SK-N-MC (cell line): ENCODE measurements around the gene CAMK1G.

Experiments used
- DNase-seq: peaks from one replicate; pipeline ENCODE4 v3.0.0-alpha.2; 2011; ENCODE audit warnings: low read depth, low spot score
- H3K27ac ChIP-seq: fragments of 200-600 bp; sonication (generic); 2 replicates; pipeline ENCODE4 v1.5.1; 2016; ENCODE audit warnings: mixed run types
- H3K36me3 ChIP-seq: fragments of 200-600 bp; sonication (generic); 2 replicates; pipeline ENCODE4 v1.6.1; 2017; ENCODE audit warnings: antibody characterized with exemption, low read length, mixed read lengths; ENCODE audit not compliant: insufficient read depth
- H3K4me3 ChIP-seq: fragments of 200-600 bp; sonication (generic); 2 replicates; pipeline ENCODE4 v1.5.1; 2016
- H3K9ac ChIP-seq: fragments of 200-600 bp; sonication (generic); 2 replicates; pipeline ENCODE4 v1.8.0; 2017; ENCODE audit warnings: mixed run types, mixed read lengths; ENCODE audit not compliant: insufficient read length
- H3K9me3 ChIP-seq: fragments of 200-600 bp; sonication (generic); 2 replicates; pipeline ENCODE4 v1.6.1; 2017; ENCODE audit warnings: low read depth, mild to moderate bottlenecking, antibody characterized with exemption, low read length, moderate library complexity, mixed read lengths
- EZH2 ChIP-seq: fragments of 200-600 bp; sonication (generic); IDR thresholded peaks from one replicate; pipeline ENCODE4 v1.6.1; 2017; ENCODE audit warnings: antibody characterized with exemption
- FOXP2 ChIP-seq: optimal IDR thresholded peaks from 2 replicates; pipeline ENCODE3; 2011; ENCODE audit warnings: mild to moderate bottlenecking, moderate library complexity; ENCODE audit not compliant: insufficient read depth; ENCODE audit errors: extremely low read length, control extremely low read depth
- POLR2AphosphoS5 ChIP-seq: IDR thresholded peaks from 2 replicates; pipeline ENCODE4 v1.6.1; 2012; ENCODE audit warnings: mild to moderate bottlenecking, low read depth, low read length, borderline replicate concordance

The CAMK1G gene

DNA sequence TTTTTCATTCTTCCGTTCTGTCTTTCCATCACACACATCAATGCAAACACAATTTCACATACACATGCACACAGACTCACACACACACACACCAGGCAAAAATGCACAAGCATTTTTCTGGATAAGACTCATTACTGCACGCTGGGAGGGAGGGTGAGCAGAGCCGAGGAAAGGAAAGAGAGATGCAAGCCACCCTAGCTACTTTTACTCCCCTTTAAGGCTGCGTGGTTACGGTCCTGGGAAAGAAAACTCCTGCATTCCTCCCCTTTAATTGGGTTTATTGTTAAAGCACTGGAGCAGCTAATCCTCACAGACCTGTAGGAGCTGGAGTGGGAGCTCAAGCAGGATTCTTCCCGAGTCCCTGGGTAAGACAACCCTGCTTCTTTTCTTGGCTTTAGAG is at the start of gene CAMK1G:
Gene CAMK1G (plus strand): TSS at position 307 of the 400 bp plus-strand sequence. CDS start 11,270 bp downstream, outside the sequence.
- H3K27ac ChIP-seq, result no peak within 1 kb of the TSS
- no peak within 1 kb of the TSS for H3K9ac ChIP-seq
- H3K9me3 ChIP-seq, result no peaks in the 10 kb centered on the region
- H3K4me3 ChIP-seq, result peak within 1 kb of the TSS; percentile 42
- DNase-seq, result no peak
- no peak for TF ChIP-seq POLR2AphosphoS5
- no peak for TF ChIP-seq FOXP2
- TF ChIP-seq EZH2, result no peak
- no peaks in the 10 kb centered on the region for H3K36me3 ChIP-seq

GRCh38 chr1:209534496-209535250 is 48.8 kb upstream of the CAMK1G start:
- Histone ChIP-seq H3K4me3 (no peak overlapping the region), H3K9ac (no peak overlapping the region)
- TF ChIP-seq FOXP2 (no peak), POLR2AphosphoS5 (no peak), EZH2 (no peak)

GRCh38 chr1:209536843-209537242 is 46.7 kb upstream of the CAMK1G start:
- no peak for TF ChIP-seq EZH2
- no peak for TF ChIP-seq POLR2AphosphoS5
- no peak for TF ChIP-seq FOXP2
- no peak for DNase-seq

More at GRCh38 chr1:209534496-209535250, 48.8 kb upstream of the CAMK1G start:
- H3K36me3 ChIP-seq, result no peaks in the 10 kb centered on the region
- DNase-seq, result no peak
- H3K27ac ChIP-seq, result no peak overlapping the region
- no peaks in the 10 kb centered on the region for H3K9me3 ChIP-seq

DNA sequence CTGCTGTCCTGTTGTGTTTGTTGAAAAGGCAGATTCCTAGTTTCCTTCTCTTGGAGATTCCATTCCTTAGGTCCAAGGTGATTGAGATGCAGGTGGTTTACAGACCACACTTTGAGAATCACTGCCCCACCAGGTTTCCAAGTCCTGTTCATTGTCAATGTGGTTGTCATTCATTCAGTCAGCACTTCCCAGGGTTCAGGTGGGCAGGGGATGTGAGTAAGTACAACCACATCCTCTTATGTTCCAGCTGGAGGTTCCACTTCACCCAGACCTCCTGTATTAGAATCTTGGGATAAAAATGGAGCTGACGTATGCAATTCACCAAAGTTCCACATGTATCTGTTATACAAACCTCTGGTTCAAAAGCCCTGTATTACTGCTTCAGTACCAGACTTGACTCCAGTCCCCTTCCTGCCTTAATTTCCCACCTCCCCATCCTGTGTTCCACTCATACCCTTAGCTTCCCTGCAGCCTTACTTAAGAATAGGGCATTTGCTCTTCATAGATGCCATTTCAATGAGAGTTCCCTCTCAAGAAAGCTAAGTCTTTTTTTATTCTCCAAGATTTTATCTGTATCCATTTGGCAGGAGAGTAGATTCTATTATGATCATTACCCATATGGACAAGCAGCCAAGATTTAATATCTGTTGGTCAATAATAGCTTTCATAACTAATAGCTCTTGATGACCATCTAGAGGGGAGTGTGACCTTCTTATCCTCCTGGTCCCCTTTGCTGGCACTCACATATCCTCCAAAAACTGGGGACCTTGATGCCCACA is 46.0 kb upstream of the CAMK1G start:
- no peak for DNase-seq
- no peak overlapping the region for H3K9ac ChIP-seq
- no peaks in the 10 kb centered on the region for H3K9me3 ChIP-seq
- H3K27ac ChIP-seq, result no peak overlapping the region
- no peak overlapping the region for H3K4me3 ChIP-seq
- TF ChIP-seq EZH2 (no peak), POLR2AphosphoS5 (no peak), FOXP2 (no peak)
- H3K36me3 ChIP-seq, result no peaks in the 10 kb centered on the region

More at GRCh38 chr1:209536843-209537242, 46.7 kb upstream of the CAMK1G start:
- Histone ChIP-seq H3K9ac (no peak overlapping the region), H3K9me3 (no peaks in the 10 kb centered on the region), H3K27ac (no peak overlapping the region), H3K4me3 (no peak overlapping the region), H3K36me3 (no peaks in the 10 kb centered on the region)

- no peak overlapping the region for H3K27ac ChIP-seq
- no peak overlapping the region for H3K9ac ChIP-seq
- no peak for DNase-seq
- H3K4me3 ChIP-seq, result no peak overlapping the region
- no peaks in the 10 kb centered on the region for H3K9me3 ChIP-seq
- no peak for TF ChIP-seq EZH2
- no peak for TF ChIP-seq POLR2AphosphoS5
- TF ChIP-seq FOXP2, result no peak
- no peaks in the 10 kb centered on the region for H3K36me3 ChIP-seq
Observed at GRCh38 chr1:209539576-209539975, 43.9 kb upstream of the CAMK1G start.

GRCh38 chr1:209542585-209542984 is 40.9 kb upstream of the CAMK1G start:
- H3K36me3 ChIP-seq, result no peaks in the 10 kb centered on the region
- DNase-seq, result no peak
- no peak overlapping the region for H3K9ac ChIP-seq
- H3K4me3 ChIP-seq, result no peak overlapping the region
- H3K27ac ChIP-seq, result no peak overlapping the region
- no peaks in the 10 kb centered on the region for H3K9me3 ChIP-seq
- TF ChIP-seq EZH2, result no peak
- no peak for TF ChIP-seq FOXP2
- no peak for TF ChIP-seq POLR2AphosphoS5

DNA sequence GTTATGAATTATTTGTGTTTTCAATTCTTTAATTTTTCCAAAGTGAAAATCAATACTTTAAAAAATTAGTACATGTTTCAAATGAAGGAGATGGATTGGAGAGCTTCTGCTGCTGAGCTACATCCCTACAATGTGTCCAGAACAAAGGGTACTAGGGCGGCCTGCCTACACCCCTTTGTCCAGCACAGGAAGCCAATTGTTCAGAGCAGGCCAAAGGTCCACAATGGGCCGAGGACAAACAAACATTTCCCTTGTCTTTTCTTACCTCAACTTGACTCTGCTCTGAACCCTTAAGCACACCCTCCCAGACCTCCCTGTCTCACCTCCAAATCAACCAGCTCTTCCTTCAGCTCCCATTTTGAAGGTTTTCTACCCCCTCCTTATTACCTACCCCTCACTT is 39.4 kb upstream of the CAMK1G start:
- Histone ChIP-seq H3K9ac (no peak overlapping the region), H3K9me3 (no peaks in the 10 kb centered on the region), H3K36me3 (no peaks in the 10 kb centered on the region), H3K27ac (no peak overlapping the region), H3K4me3 (no peak overlapping the region)
- TF ChIP-seq EZH2 (no peak), FOXP2 (no peak), POLR2AphosphoS5 (no peak)
- DNase-seq, result no peak

GRCh38 chr1:209545423-209545822 is 38.1 kb upstream of the CAMK1G start:
- DNase-seq, result no peak
- no peak overlapping the region for H3K4me3 ChIP-seq
- H3K27ac ChIP-seq, result no peak overlapping the region
- H3K36me3 ChIP-seq, result no peaks in the 10 kb centered on the region
- TF ChIP-seq EZH2, result no peak
- no peak for TF ChIP-seq FOXP2
- no peak for TF ChIP-seq POLR2AphosphoS5
- no peak overlapping the region for H3K9ac ChIP-seq
- no peaks in the 10 kb centered on the region for H3K9me3 ChIP-seq
